HG03521 (cell line): ENCODE results near the gene SLCO1B1.
"Not testable (repeated sequence)": the region's sequence is repeated elsewhere in the genome, so short reads cannot be mapped to it uniquely, and the experiment has no call there.

Experiments used
- ATAC-seq: cut with Tn5 transposase; IDR thresholded peaks from one replicate; pipeline ENCODE4 v1.9.1; 2021; ENCODE audit warnings: mild to moderate bottlenecking, moderate library complexity; ENCODE audit not compliant: unreplicated experiment

Gene SLCO1B1

GRCh38 chr12:21130998-21131397, at the start of gene SLCO1B1:
Gene SLCO1B1 (plus strand): TSS chr12:21131194. CDS start chr12:21141575, 10,381 bp downstream.
- no peak for ATAC-seq

- ATAC-seq = not testable (repeated sequence)
Measured at GRCh38 chr12:21084753-21085152, 46.2 kb upstream of the SLCO1B1 start.

GRCh38 chr12:21111732-21112131, 19.3 kb upstream of the SLCO1B1 start:
- ATAC-seq = no peak

- no peak for ATAC-seq
Measured at GRCh38 chr12:21113266-21113665, 17.7 kb upstream of the SLCO1B1 start.

- ATAC-seq = no peak
Measured at GRCh38 chr12:21117995-21118394, 13.0 kb upstream of the SLCO1B1 start.

- no peak for ATAC-seq
Measured at GRCh38 chr12:21118760-21119159, 12.2 kb upstream of the SLCO1B1 start.

GRCh38 chr12:21129351-21129750, 1.6 kb upstream of the SLCO1B1 start:
- no peak for ATAC-seq

- no peak for ATAC-seq
Measured at GRCh38 chr12:21129906-21130305, 1.1 kb upstream of the SLCO1B1 start.

GRCh38 chr12:21137318-21137999, 6.5 kb downstream of the SLCO1B1 start:
- not testable (repeated sequence) for ATAC-seq

GRCh38 chr12:21138016-21138415, 7.0 kb downstream of the SLCO1B1 start:
- no peak for ATAC-seq

- ATAC-seq = no peak
Measured at GRCh38 chr12:21144309-21144708, 13.3 kb downstream of the SLCO1B1 start.

- not testable (repeated sequence) for ATAC-seq
Measured at GRCh38 chr12:21149861-21150260, 18.9 kb downstream of the SLCO1B1 start.

- no peak for ATAC-seq
Measured at GRCh38 chr12:21151184-21151583, 20.2 kb downstream of the SLCO1B1 start.

GRCh38 chr12:21155522-21156351, 24.7 kb downstream of the SLCO1B1 start:
- no peak for ATAC-seq

- no peak for ATAC-seq
Measured at GRCh38 chr12:21165048-21165447, 34.1 kb downstream of the SLCO1B1 start.

GRCh38 chr12:21169878-21170472, 39.0 kb downstream of the SLCO1B1 start:
- ATAC-seq = peak; percentile 59

GRCh38 chr12:21172079-21172478, 41.1 kb downstream of the SLCO1B1 start:
- ATAC-seq = no peak

GRCh38 chr12:21183721-21184275, 52.8 kb downstream of the SLCO1B1 start:
- no peak for ATAC-seq

- ATAC-seq = no peak
Measured at GRCh38 chr12:21190016-21190415, 59.0 kb downstream of the SLCO1B1 start.

GRCh38 chr12:21214433-21214832, 83.4 kb downstream of the SLCO1B1 start:
- not testable (repeated sequence) for ATAC-seq

- no peak for ATAC-seq
Measured at GRCh38 chr12:21219206-21219605, 88.2 kb downstream of the SLCO1B1 start.
